Activated gamma-delta T cell treated with Interleukin-2 at 50 U/mL for 16 hours (primary cell): ENCODE data around the gene PTHLH.

Source experiments
- DNase-seq: peaks from one replicate; pipeline ENCODE4 v3.0.0-alpha.2; 2020

The PTHLH gene

GRCh38 chr12:27973487-27973890 lies 956 bp upstream of the PTHLH start:
- DNase-seq, result no peak

GRCh38 chr12:27971606-27972005 lies 927 bp downstream of the PTHLH start:
- no peak for DNase-seq

GRCh38 chr12:27971121-27971489 lies 1.4 kb downstream of the PTHLH start:
- no peak for DNase-seq

- DNase-seq, result no peak
These were observed 2.0 kb downstream of the PTHLH start for GRCh38 chr12:27970401-27971120.

GRCh38 chr12:27969624-27970400 lies 2.7 kb downstream of the PTHLH start:
- DNase-seq, result no peak

- no peak for DNase-seq
These were observed 3.4 kb downstream of the PTHLH start for GRCh38 chr12:27968972-27969623.

- no peak for DNase-seq
These were observed 4.9 kb downstream of the PTHLH start for GRCh38 chr12:27967551-27968054.

GRCh38 chr12:27966870-27967269 lies 5.7 kb downstream of the PTHLH start:
- no peak for DNase-seq

GRCh38 chr12:27965966-27966365 lies 6.6 kb downstream of the PTHLH start:
- no peak for DNase-seq

- no peak for DNase-seq
These were observed 7.1 kb downstream of the PTHLH start for GRCh38 chr12:27965411-27965810.

- no peak for DNase-seq
These were observed 8.4 kb downstream of the PTHLH start for GRCh38 chr12:27964123-27964522.

- DNase-seq, result no peak
These were observed 11.7 kb downstream of the PTHLH start for GRCh38 chr12:27960821-27961220.

- DNase-seq, result no peak
These were observed 13.9 kb downstream of the PTHLH start for GRCh38 chr12:27958675-27959074.

- no peak for DNase-seq
These were observed 15.2 kb downstream of the PTHLH start for GRCh38 chr12:27957366-27957765.

- no peak for DNase-seq
These were observed 18.7 kb downstream of the PTHLH start for GRCh38 chr12:27953817-27954216.

- DNase-seq, result no peak
These were observed 19.2 kb downstream of the PTHLH start for GRCh38 chr12:27953348-27953747.

- no peak for DNase-seq
These were observed 20.0 kb downstream of the PTHLH start for GRCh38 chr12:27952510-27952909.

GRCh38 chr12:27951898-27952297 lies 20.6 kb downstream of the PTHLH start:
- DNase-seq, result no peak

GRCh38 chr12:27946421-27946820 lies 26.1 kb downstream of the PTHLH start:
- no peak for DNase-seq

GRCh38 chr12:27940756-27941402 lies 31.7 kb downstream of the PTHLH start:
- peak; percentile 39 for DNase-seq

- no peak for DNase-seq
These were observed 32.3 kb downstream of the PTHLH start for GRCh38 chr12:27940245-27940644.

- no peak for DNase-seq
These were observed 34.8 kb downstream of the PTHLH start for GRCh38 chr12:27937768-27938167.

GRCh38 chr12:27936196-27936595 lies 36.3 kb downstream of the PTHLH start:
- DNase-seq, result no peak
